Stimulated activated CD8-positive, alpha-beta memory T cell treated with anti-CD3 and anti-CD28 coated beads, Interleukin-15, amount 100 ng/mL, for 48 hours (primary cell): ENCODE measurements around the gene HIBADH.
"Not testable (repeated sequence)": the region's sequence is repeated elsewhere in the genome, so short reads cannot be mapped to it uniquely, and the experiment has no call there.

Experiments used
- DNase-seq, 2 donors: peaks; one replicate each; pipeline ENCODE4 v3.0.0-alpha.2; 2020; ENCODE audit warnings: low read depth in 2 of 2

HIBADH gene

DNA sequence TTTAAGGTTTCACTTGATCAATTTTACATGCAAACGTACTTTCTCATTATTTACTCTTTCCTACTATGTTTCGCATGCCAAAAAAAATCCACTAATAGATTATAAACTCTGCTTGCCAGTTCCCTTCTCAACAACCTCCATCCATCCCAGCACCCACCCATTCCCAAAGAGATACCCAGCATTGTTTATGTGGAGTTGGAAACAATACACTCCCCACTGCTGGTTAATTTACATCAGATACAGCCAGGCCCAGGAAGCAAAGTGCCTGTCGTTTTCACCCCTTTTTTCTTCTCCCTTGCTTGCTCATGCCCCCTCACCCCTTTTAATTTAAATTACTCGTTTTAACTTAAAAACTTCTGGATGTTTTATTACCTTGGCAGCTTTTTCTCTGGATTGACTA lies 59.9 kb downstream of the HIBADH start:
- no peak for DNase-seq

- DNase-seq: no peak
These were observed 61.5 kb downstream of the HIBADH start for GRCh38 chr7:27601217-27601616.

DNA sequence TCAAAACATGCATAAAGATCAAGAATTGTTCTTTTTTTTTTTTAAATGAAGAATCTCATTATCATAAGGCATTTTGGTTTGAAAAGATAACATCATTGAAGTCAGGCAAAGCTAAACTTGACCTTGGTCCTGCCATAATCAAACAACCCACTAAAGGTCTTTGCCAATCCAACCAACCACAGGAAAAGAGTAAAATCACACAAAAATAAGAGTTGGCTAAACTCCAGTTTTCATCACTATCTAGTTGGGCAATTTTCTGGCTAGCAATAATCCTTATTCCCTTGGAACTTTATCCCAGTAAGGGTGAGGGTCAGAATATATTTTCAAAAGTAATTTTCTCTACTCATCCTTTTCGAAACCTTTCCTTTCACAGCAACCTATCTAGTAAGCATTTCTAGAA lies 62.4 kb downstream of the HIBADH start:
- no peak for DNase-seq

GRCh38 chr7:27595009-27595408 lies 67.7 kb downstream of the HIBADH start:
- DNase-seq: no peak

- DNase-seq: no peak
These were observed 69.5 kb downstream of the HIBADH start for GRCh38 chr7:27593226-27593625.

DNA sequence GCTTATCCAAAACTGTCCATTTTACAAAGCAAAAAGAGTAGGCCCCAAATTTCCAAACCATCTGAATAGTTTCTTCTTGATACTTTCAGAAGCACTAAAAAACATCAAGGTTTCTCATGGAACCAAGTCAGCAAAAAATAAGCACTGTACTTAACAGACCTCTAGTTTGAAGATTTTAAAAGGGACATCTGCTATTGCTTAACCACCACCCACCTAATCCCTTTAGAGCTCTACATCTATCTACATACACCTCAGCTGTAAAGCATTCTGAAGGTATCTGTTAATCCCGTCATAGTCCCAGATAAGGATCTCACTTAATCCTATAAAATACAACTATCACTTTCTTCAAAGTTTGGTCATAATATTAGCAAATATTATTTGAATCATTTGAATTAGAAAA lies 72.3 kb downstream of the HIBADH start:
- DNase-seq: no peak

DNA sequence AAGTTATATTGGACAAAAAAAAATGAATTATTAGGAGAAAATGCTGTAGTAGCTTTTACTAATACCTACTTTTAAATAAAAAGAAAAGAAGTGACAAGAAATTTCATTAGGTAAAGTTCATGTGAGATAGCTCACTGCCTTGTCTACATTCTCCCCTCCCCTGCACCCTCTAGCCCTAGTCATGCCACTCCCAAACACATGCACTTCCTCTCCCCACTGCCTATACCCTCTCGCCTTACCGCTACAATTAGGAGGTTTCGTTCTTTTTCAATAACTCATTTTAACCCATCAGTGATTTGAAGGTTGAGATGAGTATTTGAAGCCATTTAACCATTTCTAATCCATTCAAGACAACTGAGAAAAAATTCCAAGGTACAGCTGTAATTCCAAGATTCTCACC lies 75.3 kb downstream of the HIBADH start:
- DNase-seq: no peak

GRCh38 chr7:27586825-27587224 lies 75.9 kb downstream of the HIBADH start:
- no peak for DNase-seq

DNA sequence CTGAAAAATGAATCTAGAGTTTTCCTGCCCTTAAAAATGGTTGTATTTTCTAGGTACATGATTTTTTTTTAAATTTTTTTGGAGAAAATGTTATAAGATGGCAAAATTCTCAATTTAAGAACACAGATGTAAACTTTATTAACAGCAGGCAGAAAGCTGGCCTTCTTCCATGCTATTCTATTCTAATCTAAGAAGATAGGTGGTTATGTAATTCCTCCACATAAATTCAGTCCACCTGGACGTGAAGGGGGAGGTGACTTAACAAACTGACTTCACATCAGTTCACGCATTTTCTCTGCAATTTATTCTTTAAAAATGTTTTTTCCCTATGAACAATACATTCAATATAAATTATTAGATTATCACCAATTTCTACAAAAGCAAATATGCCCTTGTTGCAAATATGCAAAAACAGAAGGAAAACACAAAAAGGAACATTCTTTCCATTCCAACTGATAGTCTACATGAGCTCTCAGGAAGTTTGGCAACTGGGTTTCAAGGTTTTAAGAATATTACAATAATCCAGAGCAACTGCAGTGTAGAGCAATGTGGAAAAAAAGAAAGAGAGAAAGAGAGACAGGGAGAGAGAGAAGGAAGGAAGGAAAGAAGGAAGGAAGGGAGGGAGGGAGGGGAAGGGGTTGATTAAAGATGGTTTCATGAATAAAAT lies 76.8 kb downstream of the HIBADH start:
- no peak for DNase-seq

GRCh38 chr7:27581906-27582305 lies 80.8 kb downstream of the HIBADH start:
- DNase-seq: no peak

- DNase-seq: no peak
These were observed 81.6 kb downstream of the HIBADH start for GRCh38 chr7:27581119-27581518.

DNA sequence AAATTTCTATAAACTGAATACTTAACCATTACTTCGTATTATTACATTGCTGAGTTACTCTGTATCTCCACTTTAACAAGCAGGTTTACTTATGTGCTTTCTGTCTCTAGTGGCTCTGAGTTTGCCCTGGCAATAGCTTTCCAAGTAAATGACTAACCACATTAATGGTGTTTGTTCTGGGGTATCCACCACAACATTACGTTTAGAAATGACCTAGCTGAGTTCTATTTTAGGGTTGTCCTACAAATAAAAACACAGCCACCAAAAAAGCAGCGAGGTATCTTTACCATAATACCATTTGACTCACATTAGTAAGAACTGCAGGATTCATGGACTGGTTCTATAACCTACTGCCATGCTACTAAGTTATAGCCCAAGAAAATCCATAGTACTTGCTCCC lies 83.1 kb downstream of the HIBADH start:
- no peak for DNase-seq

- not testable (repeated sequence) for DNase-seq
These were observed 84.5 kb downstream of the HIBADH start for GRCh38 chr7:27578169-27578568.

- no peak for DNase-seq
These were observed 86.2 kb downstream of the HIBADH start for GRCh38 chr7:27576360-27576944.

DNA sequence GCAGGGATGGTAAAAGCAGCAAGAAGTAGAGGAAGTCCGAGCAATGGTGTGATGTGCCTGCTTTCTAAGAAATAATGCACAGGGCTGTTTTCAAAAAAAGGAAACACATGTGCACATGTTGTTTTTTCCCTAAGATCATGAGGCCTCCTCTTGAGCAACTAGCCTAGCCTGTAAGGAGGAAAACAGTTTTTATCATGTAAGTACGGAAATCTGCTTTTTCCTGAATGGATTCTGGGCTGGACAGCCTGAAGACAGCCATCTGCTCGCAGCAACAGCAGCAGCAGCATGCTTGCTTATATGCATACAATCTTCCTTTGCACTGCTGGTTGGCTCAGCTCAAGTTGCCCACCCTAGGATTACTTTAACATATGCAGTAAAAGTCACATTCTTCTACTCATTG lies 87.1 kb downstream of the HIBADH start:
- no peak for DNase-seq

DNA sequence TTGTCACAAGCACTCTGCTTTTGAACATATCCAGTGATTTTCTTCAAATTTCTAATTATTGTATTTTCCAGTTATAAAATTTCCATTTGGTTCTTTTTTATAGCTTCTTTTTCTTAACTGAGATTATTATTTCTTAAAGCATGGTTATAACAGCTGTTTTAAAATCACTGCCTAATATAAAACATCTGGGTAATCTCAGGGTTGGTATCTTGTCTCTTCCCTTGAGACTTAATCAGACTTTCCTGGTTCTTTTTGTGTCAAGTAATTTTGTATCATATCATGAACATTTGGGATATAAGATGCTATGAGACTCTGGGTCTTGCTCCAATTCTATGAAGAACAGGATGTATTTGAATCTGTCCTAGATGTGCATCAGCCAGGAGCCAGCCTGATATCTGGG lies 93.6 kb downstream of the HIBADH start:
- DNase-seq: no peak

DNA sequence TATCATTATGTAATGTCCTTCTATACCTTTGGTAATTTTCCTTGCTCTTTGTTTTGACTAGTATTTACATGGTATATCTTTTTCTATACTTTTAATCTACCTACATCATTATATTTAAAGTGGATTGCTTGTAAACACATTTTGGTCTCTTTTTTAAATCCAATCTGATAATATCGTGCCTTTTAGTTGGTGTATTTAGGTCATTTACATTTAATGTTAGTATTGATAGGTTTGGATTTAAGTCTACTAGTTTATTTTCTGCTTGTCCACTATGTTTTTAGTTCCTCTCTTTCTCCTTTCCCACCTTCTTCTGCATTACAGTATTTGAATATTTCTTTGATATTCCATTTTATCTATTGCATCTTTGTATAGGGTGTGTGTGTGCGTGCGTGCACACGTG lies 95.4 kb downstream of the HIBADH start:
- no peak for DNase-seq

DNA sequence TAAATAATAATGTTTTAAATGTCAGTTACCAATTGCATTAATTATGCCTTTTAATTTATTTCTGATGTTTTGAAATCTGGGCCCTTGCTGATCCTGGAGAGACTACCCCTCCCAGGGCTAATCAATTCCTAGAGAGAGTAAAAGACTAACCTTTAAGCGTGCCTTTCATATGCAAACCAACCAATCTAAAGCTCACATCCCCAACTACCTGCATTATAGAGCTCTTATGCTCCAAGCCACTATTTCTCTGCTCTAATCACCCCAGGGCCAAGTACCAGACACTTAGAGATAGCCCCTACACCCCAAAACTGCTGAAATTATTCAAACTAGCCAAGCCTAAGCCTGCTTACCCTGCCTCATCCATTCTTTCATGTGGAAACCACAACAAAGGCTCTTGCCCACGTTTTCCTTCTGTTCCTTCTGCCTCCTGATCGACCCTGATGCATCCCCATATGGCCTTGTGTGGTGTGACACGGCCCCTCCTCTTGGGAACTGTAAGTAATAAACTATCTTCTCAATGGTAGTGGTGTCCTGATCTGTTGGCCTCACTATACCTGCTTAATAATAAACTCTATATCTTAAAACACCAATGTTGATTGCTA lies 97.7 kb downstream of the HIBADH start:
- DNase-seq: no peak

DNA sequence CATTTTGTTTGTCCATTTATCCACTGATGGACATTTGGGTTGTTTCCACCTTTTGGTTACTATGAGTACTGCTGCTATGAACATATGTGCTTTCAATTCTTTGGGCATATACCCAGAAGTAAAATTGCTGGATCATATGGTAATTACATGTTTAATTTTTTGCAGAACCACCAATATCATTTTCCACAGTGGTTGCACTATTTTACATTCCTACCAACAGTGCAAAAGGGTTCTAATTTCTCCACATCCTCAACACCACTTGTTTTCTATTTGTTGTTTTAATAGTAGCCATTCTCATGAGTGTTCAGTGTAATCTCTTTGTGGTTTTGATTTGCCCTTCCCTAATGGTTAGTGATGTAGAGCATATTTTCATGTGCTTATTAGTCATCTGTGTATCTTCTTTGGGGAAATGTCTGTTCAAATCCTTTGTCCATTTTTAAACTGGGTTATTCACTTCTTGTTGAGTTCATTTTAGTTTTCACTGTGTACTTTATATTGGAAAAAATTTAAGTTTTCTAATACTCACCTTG lies 101.9 kb downstream of the HIBADH start:
- no peak for DNase-seq

DNA sequence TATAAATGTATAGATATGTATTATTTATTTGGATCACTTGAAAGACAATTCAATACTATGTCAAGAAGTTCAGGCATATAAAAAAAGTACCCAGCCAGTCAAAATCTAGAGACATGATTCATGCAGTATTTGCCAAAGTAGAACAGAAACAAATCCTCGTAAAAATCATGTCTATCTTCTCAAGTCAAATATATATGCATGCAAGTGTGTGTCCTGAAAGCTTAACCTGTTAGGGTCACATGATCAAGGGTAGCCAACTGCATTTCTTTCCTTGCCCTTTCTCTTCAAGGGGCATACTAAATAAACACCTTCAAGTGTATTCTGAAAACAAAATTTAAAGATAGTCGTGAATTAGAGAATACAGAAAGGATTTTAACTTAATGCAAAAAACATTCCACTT lies 107.0 kb downstream of the HIBADH start:
- no peak for DNase-seq

DNA sequence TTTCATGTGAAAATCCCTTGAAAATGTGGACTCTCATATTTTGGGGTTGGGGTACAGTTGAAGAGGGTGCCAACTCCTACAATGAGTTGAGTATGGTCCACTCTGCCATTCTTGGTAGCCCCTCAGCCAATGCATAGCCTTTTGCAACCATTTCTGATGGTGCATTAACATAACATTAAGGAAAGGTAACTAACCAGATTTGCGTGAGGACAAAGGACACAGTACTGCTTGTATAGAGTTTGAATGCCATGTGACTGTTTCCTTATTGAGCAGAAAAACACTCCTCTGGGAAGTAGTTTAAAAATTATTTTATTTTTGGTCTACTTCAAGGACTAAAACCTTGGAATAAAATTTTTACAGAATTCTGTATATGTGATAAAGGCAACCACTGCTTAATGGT lies 107.9 kb downstream of the HIBADH start:
- DNase-seq: no peak

DNA sequence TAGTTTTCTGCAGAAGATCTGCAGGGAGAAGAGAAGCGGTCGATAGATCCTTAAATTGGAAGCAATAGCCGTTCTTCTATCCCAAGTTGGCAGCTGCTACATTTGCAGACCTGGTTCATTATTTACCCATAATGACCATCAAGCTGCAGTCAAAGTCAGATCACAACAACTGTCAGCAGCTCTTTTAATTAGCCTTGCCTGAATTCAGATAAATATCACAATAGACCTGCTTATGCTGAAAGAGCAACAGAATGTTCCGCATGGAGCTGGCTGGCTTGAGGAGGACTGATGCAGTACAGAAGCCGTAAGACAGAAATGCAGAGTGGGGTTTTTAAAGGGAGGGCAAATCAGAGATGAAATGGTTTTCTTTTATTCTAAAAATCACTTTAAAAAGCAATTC lies 109.4 kb downstream of the HIBADH start:
- no peak for DNase-seq

GRCh38 chr7:27551803-27552400 lies 110.8 kb downstream of the HIBADH start:
- no peak for DNase-seq
